ENCODE measurements around the gene LONP1. TPM values are rescaled to one million over a fixed set of nuclear protein-coding genes. Genes with fewer than 3 reads are reported as not detected.
A peak's percentile ranks its signal among the peaks of the same experiment; 100 is the strongest.
"Not testable (repeated sequence)": the region's sequence is repeated elsewhere in the genome, so short reads cannot be mapped to it uniquely, and the experiment has no call there.

Gene LONP1
- total RNA-seq, 1 donor from 2014 or later = 90.3 TPM

DNA sequence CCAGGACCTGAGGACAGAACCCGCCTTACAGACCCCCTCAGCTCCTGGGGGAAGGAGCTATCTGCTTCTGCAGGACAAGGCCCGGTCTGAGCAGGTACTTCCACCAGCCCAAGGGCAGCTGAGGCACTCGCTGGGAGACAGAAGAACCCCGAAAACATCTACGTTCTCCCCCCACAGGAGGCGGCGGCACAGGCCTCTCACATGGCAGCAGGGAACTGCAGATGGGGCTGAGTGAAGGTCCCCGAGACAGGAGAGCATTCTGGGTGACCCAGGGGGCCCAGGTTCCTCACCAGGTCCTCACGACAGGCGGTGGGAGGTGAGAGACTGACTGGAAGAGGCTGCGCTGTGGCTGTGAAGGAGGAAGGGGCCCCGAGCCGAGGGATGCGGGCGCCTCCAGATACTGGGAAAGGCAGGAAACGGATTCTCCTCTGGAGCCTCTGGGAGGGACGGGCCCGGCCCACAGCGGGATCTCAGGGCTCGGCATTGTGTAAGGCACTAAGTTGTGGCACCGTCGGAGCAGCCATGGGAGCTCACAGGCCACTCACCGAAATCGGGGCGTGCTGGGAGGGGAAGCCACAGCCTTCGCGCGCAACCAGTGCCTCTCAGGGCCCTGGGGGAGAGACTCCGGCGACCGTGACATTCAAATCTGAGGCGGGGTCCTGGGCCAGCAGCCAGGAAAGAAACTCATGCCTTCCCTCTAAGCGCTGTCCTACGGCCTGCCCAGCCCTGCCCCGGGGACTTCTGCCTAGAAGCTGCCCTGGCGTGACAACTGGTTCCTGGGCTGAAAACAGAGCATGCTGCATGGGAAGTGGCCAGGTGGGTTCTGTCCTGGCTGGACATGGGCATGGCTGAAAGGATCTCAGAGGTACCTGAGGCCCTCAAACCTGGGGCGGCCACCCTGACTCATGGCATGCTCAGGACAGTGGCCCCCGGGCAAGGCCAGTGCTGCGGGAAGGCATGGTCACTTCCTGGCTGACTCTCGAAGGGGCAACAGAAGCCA is 15.8 kb downstream of the LONP1 start:
- Mint-ChIP-seq H3K4me3 (ENCODE audit: unreplicated experiment) (no peak overlapping the region), H3K27me3 (ENCODE audit: unreplicated experiment) (no peaks in the 10 kb centered on the region), H3K36me3 (ENCODE audit: unreplicated experiment) (peaks cover 23% of the 10 kb centered on the region), H3K4me1 (ENCODE audit: unreplicated experiment) (no peaks in the 10 kb centered on the region), H3K9me3 (ENCODE audit: unreplicated experiment) (no peaks in the 10 kb centered on the region), H3K27ac (ENCODE audit: unreplicated experiment) (no peak overlapping the region)
- no peak for TF ChIP-seq CTCF (IDR thresholded peaks at IDR 0.05)
- DNase-seq (ENCODE audit: extremely low spot score, unreplicated experiment) = peak; percentile 81

GRCh38 chr19:5702053-5702410 is 17.9 kb downstream of the LONP1 start:
- H3K4me1 Mint-ChIP-seq (ENCODE audit: unreplicated experiment); H3K27ac Mint-ChIP-seq (ENCODE audit: unreplicated experiment); H3K27me3 Mint-ChIP-seq (ENCODE audit: unreplicated experiment); H3K4me3 Mint-ChIP-seq (ENCODE audit: unreplicated experiment); DNase-seq (ENCODE audit: extremely low spot score, unreplicated experiment); H3K9me3 Mint-ChIP-seq (ENCODE audit: unreplicated experiment): not testable (repeated sequence)
- peaks cover 29% of the 10 kb centered on the region for H3K36me3 Mint-ChIP-seq (ENCODE audit: unreplicated experiment)

- no peaks in the 10 kb centered on the region for H3K4me1 Mint-ChIP-seq (ENCODE audit: unreplicated experiment)
- H3K36me3 Mint-ChIP-seq (ENCODE audit: unreplicated experiment) = peaks cover 27% of the 10 kb centered on the region
- H3K27me3 Mint-ChIP-seq (ENCODE audit: unreplicated experiment) = no peaks in the 10 kb centered on the region
These were observed 19.4 kb downstream of the LONP1 start for GRCh38 chr19:5700455-5701092.

DNA sequence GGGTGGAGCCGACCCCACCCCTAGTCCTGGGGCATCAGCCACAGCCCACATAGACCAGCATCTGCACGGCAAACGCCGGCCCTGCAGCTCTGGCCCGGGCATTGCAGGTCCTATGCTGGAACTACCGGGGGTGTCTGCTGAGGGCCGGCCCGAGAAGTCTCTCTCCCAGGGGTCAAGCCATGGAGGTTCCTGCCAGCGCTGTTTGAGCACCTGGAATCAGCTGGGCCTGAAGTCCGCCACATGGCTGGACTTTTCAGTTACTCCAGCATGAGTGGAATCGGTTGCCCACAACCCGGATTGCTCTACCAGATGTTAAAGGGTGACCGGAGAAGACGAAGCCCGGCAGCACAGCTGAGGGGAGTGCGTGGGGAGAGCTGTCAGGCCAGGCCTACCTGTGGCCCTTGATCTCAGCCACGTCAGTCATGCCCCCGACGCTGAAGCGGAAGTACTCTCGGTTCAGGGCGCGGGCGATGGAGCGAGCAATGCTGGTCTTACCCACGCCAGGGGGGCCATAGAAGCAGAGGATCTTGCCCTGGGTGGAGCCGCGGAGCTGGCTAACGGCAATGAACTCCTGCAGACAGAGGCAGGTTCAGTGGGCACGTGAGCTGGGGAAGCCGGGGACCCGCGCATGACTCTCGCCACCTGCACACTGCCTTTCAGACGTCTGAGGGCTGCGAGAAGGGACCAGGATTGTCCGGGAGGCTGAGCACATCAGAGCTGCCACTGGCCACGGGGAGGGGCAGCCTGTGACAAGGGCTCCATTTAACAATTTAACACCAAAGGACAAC is 21.1 kb downstream of the LONP1 start:
- Mint-ChIP-seq H3K36me3 (ENCODE audit: unreplicated experiment) (peaks cover 33% of the 10 kb centered on the region), H3K4me1 (ENCODE audit: unreplicated experiment) (no peaks in the 10 kb centered on the region), H3K9me3 (ENCODE audit: unreplicated experiment) (no peaks in the 10 kb centered on the region), H3K4me3 (ENCODE audit: unreplicated experiment) (no peak overlapping the region), H3K27ac (ENCODE audit: unreplicated experiment) (no peak overlapping the region), H3K27me3 (ENCODE audit: unreplicated experiment) (no peaks in the 10 kb centered on the region)
- DNase-seq (ENCODE audit: extremely low spot score, unreplicated experiment) = no peak
- no peak for TF ChIP-seq CTCF (IDR thresholded peaks at IDR 0.05)

More at GRCh38 chr19:5700455-5701092, 19.4 kb downstream of the LONP1 start:
- Mint-ChIP-seq H3K27ac (ENCODE audit: unreplicated experiment) (no peak overlapping the region), H3K4me3 (ENCODE audit: unreplicated experiment) (no peak overlapping the region), H3K9me3 (ENCODE audit: unreplicated experiment) (no peaks in the 10 kb centered on the region)
- no peak for TF ChIP-seq CTCF (IDR thresholded peaks at IDR 0.05)
- no peak for DNase-seq (ENCODE audit: extremely low spot score, unreplicated experiment)

DNA sequence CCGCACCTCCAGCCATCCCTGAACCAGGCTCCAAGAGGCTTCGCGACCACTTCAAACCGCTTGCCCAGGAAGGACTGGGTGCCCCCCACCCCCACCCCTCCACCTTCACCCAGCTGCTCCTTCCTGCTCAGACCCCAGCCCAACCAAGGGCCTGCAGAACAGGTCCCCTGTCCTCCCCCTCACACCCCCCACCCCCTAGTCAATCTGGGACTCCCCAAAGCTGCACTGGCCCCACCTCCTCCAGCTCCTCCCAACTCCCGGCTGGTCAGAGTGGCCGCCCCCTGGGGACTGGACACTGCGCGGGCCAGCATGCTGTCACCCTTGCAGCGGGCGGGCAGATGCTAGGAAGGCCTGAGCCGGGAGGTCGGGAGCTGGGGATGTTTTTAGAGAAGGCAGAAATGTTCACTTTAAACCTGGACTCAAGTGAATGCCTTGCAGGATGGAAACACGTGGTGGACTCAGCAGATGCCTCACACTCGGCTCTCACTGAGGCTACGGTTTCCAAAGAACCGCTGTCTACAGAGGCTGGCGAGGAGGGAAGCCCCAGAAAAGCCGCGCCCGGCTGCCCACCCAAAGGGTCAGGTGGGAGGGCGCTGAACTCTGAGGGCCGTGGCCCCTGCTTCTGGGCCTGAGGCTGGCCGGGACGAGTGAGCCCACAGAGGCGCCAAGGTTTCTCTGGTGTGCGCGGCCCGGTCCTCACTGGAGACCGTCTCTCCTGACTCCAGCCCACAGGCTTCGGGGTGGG is 21.9 kb downstream of the LONP1 start:
- no peak for DNase-seq (ENCODE audit: extremely low spot score, unreplicated experiment)
- no peak for TF ChIP-seq CTCF (IDR thresholded peaks at IDR 0.05)
- no peak overlapping the region for H3K4me3 Mint-ChIP-seq (ENCODE audit: unreplicated experiment)
- H3K36me3 Mint-ChIP-seq (ENCODE audit: unreplicated experiment) = peaks cover 26% of the 10 kb centered on the region
- H3K9me3 Mint-ChIP-seq (ENCODE audit: unreplicated experiment) = no peaks in the 10 kb centered on the region
- no peaks in the 10 kb centered on the region for H3K4me1 Mint-ChIP-seq (ENCODE audit: unreplicated experiment)
- no peaks in the 10 kb centered on the region for H3K27me3 Mint-ChIP-seq (ENCODE audit: unreplicated experiment)
- no peak overlapping the region for H3K27ac Mint-ChIP-seq (ENCODE audit: unreplicated experiment)

Measured in osteocyte (in vitro differentiated cells).